VCaP (cell line): Measurements from ENCODE around the gene ANGPTL5.

Experiments used
- H3K27ac ChIP-seq: fragments of 450-650 bp; 2 replicates; pipeline ENCODE4 v1.5.1; 2017
- CTCF ChIP-seq: fragments of 450-650 bp; conservative IDR thresholded peaks from 2 replicates; pipeline ENCODE4 v1.5.1; 2017; ENCODE audit warnings: mild to moderate bottlenecking, moderate library complexity

The ANGPTL5 gene

GRCh38 chr11:101844608-101845007 is 71.7 kb downstream of the ANGPTL5 start:
- H3K27ac ChIP-seq, result no peak overlapping the region
- TF ChIP-seq CTCF, result no peak

GRCh38 chr11:101840704-101841103 is 75.6 kb downstream of the ANGPTL5 start:
- H3K27ac ChIP-seq, result no peak overlapping the region
- TF ChIP-seq CTCF, result no peak
